ENCODE measurements around the gene SCGB3A1.

Gene SCGB3A1

DNA sequence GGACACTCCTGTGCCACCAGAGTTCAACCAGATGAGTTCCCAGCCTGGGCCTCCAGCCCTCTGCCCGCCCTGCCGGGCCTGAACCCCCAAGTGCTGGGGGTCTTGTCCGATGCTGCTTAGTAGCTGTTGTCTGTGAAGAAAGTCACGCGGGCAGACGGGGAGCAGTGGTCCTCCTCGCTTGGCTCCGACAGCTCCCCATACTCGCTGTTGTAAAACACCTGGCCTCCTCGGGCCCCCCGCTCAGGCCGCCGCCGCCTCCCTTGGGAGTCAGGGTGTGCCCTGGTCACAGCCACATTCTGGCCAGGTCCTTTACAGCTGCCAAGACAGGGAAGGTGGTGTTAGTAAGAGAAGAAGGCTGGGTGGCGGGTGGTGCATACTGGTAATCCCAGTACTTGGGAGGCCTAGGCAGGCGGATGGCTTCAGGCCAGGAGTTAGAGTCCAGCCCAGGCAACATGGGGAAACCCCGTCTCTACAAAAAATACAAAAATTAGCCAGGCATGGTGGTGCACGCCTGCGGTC, 11.8 kb upstream of the SCGB3A1 start:
- DNase-seq = no peak

DNA sequence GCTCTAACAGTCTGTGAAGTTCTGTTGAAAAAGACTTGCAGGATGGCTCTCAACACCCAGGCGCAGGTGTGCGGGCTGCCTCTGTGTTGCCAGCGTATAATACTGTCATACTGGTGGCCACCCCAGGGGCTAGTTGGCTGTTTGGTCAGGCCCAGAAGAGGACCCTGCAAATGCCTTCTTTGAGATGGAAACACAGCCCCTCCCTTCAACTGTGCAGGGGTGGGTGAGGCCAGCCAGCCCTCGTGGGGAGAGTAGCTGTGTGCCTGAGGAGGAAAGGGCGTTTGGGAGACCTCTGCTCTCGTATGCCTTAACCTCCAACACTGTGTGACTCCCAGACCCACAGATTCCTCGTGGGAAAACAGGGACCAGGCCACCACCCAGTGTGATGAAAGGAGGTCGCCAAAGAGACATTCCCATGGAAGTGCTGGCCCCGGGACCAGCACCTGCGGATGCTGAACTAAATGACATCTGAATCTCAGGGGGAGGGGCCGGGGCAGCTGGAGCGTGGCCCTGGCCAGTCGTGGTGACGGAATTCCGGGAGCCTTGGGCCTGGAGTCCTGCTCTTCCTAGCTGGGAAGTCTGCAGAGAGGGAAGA, 11.3 kb upstream of the SCGB3A1 start:
- DNase-seq = no peak

DNA sequence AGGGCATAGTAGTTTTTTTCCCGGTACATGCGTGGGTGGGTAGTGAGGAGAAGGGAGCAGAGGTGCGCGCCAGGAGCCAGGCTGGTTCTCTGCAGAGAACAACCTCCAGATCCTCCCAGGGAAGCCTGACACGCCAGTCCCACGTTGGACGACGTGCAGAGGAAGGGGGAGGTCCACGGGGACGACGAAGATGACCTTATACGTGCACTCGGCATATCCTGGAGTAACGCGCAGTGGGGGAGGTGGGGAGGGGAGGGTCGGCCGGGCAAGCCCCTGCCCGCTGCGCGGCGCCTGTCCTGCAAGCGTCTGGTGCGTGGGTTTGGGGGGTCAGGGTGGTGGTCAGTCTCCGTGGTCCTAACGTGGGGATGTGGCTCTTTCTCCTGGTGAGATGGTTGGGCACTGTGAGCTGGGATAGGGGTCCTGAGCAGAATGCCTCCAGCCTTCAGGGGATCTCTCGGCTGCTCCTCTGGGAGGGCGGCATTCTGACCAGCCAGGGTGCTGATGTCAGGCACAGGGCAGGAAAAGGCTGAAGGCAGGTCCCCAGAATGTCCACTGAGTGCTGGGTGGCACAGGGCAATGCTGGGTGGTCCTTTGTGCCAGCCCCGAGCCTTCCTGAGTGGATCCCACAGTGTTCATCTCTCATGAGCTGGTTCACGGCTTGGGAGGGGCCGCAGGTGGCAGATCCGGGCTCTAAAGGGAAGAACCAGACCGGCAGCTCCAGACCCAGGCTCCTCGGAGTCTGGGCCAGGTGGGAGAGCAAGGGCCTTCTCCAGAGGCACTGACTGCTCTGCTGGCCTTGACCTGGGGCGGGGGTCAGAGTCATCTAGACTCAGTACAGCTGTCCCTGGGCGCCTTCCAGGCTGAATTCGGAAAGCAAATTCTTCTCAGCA, 10.5 kb upstream of the SCGB3A1 start:
- DNase-seq = no peak

GRCh38 chr5:180600554-180601041, 9.3 kb upstream of the SCGB3A1 start:
- no peak for DNase-seq

DNA sequence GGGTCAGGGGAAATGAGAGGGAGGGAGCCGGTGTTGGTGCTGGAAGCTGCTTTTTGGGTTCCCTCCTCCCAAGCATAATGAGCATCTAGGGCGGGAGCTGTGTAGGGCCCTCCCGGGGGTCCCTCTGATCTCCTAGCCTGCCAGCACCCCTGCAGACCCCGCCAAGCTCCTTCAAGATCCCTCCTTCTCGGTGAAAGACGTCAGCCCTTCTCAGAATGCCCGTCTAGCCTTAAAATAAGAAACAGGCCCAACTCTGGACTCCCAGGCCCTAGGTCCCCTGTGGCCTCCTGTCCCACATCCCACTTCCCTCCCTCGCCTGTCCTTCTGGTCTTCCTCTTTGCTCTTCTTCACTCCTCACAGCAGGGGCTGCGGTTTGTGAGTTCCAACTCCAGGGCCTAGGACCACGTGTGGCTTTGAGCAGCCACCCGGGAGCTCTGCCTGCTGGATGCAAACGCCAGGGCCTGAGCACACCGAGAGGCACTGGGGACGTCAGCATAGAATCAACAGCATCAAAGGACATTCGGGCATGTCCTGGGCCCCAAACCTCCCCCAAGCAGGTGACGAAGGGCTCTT, 8.8 kb upstream of the SCGB3A1 start:
- no peak for DNase-seq

- DNase-seq = no peak
These were observed 8.3 kb upstream of the SCGB3A1 start for GRCh38 chr5:180599590-180599914.

DNA sequence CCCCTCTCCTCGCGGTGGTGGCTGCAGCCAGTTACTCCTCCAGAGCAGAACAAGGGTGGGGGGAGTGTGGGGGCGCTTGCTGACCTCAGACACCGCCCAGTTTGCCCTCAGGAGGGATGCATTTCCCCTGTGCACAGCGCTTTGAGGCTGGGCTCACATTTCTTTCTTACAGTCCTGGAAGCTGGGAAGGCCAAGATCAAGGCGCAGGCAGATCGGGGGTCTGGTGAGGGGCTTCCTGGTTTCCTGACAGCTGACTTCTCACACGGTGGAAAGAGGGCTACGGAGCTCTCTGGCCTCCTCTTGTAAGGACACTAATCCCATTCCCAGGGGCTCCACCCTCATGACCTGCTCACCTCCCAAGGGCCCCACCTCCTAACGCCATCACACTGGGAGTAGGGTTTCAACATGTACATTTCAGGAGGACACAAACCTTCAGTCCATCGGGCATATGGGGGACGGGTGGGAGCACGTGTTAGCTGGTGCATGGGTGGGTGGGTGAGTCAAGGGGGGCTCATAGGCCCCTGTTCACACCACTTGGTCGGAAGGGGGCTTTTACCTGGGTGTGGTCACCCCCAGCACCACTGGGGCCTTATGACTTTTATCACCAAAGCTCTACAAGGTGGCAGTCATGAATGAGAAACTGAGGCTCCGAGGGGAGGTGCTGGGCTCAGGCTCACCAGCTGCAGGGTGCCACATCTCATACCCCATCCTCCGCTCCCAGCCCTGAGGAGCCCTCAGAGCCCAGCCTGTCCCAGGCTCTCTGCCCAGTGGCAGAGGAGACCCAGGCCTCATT, 7.7 kb upstream of the SCGB3A1 start:
- DNase-seq = no peak

GRCh38 chr5:180598316-180598701, 7.0 kb upstream of the SCGB3A1 start:
- no peak for DNase-seq

GRCh38 chr5:180596668-180597231, 5.5 kb upstream of the SCGB3A1 start:
- DNase-seq = no peak

GRCh38 chr5:180596115-180596667, 4.9 kb upstream of the SCGB3A1 start:
- DNase-seq = no peak

DNA sequence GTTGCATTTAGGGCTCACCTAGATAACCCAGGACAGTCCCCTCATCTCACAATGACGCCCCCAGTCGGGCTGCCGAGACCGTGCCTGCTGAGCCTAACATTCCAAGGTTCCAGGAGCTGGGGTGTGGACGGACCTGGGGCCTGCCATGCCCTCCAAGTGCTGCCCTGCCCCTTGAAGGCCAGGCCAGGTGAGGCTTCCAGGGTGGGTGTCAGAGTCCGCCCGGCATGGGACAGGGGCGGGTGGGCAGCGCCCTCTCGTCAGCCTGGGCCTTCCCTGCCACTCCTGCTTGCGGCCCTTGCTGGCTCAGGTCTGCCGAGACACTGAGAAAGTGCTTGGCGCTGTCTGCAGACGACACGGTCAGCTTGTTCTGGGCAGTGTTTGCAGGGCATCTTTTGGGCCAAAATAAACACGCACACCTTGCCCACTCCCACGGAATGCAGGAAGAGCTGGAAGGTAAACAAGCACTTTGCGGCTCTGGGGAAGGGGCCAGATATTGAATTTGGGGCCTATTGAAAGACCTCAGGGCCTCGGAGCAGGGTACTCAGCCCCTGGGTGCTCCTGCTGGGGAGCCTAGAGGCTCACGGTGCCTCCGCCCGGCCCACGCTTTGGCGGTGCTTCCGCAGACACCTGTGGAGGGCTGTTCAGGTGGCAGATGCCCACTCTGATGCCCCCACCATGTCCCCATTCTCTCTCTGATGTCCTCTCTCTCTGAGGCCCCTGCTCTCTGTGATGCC, 4.2 kb upstream of the SCGB3A1 start:
- DNase-seq = no peak

DNA sequence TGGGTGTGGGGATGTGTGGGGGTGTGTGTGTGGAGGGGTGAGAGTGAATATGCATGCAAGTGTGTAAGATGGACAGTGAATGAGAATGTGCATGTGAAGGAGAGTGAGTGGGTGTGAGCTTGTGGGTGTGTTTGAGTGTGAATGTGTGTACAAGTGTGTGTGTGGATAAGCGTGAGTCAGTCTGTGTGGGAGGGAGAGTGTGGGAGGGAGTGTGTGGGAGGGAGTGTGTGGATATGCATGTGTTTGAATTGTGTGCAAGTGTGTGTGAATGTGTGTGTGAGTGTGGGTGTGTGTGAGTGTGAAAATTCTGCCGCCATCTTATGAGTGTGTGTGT, 3.7 kb upstream of the SCGB3A1 start:
- no peak for DNase-seq

DNA sequence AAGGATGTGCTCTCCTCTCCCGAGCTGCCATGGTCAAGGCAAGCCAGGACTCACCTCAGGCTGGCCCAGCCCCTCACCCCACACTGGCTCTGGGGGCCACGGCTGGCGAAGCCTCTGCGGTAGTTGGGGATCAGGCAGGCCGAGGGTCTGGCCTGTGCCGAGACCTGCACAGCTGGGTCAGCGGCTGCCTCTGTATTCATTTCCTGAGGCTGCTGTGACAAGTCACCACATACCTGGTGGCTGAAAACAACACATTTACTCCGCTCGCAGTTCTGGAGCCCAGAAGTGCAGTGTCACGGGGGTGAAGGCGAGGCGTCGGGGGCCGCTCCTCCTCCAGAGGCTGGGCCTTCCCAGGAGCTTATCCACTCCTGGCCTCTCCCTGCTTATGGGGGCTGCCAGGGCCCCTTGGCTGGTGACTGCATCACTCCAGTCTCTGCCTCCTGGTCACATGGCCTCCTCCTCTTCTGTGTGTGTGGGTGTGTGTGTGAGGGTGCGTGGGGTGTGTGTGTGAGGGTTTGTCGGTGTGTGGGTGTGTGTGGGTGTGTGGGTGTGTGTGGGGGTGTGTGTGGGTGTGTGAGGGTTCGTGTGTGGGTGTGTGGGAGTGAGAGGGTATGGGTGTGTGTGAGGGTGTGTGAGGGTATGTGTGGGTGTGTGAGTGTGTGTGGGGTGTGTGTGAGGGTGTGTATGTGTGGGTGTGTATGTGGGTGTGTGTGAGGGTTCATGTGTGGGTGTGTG, 3.2 kb upstream of the SCGB3A1 start:
- DNase-seq = no peak

- DNase-seq = no peak
These were observed 2.3 kb upstream of the SCGB3A1 start for GRCh38 chr5:180593446-180594206.

DNA sequence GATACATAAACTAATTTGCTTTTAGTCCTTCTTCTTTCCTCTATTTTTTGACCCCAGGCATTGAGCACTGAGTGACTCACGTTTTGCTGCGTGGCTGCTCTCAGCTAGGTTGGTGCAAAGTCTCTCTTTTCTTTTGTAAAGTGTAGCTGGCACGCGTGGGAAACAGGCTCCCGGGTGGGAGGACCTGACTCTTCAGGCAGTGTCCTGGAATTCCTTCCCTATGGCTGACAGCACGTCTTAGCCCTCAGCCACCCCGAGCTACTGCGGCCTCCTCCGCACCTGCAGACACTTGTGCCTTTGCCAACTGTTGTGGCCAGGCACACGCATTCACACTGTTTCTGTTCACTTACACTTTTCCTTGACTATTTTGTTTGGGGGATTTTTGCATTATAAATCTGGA, 877 bp upstream of the SCGB3A1 start:
- DNase-seq = no peak

DNA sequence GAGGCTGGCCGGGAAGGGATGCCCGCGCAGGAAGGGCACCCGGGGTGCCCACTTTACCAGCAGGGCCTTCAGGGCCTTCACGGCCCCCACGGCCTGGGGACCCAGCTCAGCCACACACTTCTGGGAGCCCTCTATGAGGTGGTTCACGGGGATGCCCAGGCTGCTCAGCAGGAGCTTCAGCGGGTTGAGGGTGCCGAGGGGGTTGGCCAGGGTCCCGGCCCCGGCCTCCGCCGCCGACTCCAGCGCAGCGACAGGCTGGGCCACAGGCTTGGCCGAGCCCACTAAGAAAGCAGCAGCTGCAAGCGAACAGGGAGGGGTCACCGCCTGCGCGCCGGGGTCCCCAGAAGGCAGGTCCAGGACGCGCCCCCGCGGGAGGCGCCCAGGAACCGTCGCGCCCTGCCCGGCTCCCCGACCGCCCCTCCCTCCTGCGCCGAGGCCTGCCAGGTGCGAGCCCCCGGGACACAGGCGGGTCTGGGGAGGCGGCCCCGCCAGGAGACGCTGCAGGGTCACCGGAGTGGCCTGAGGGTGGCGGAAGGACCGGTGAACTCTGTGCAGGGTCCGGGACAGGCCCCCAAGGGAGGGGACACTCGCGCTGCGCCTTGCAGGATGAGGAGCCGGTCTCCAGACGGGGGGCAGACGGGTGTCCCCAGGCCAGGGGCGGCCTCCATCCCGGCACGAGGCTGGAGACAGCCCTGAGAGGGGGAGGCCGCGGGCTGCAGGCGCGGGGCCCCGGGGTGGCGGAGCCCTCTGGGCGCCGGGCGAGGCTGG, 572 bp downstream of the SCGB3A1 start:
- no peak for DNase-seq

DNA sequence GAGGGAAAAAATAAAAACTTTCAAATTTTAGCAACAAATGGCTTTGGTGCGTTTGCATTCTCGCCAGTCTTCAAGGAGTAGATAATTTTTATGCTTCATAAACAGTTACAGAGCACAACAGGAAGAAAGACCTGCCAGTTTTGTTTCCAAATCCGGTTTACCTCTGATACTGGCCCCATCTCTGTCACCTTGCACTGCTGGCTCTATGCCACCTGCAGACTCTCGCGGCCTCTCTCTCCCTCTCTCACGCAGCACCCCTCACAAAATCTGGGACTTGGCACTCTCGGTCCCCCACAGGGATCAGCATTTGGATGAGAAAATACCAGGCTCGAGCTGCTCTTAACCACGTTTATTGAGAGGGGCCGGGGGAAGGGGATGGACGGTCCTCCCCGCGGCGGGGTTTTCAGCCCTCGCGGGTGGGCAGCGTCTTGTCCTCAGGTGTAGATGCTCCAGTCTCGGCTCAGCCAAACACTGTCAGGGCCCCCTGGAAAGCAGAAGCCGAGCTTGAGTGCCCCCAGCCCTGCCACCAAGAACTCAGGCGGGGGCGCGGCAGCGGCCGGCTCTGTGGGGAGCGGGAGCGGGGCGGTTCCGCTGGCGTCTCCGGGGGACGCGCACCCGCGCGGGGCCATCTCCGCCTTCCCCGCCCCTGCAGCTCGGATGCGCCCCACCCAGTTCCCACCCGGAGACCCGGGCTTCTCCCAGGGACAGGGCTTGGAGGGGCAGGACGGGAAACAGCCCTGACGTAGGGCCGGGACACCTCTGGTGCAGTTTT, 1.3 kb downstream of the SCGB3A1 start:
- no peak for DNase-seq

- DNase-seq = no peak
These were observed 4.4 kb downstream of the SCGB3A1 start for GRCh38 chr5:180586870-180587269.

GRCh38 chr5:180586204-180586603, 5.1 kb downstream of the SCGB3A1 start:
- no peak for DNase-seq

Measured in activated naive CD4-positive, alpha-beta T cell treated with anti-CD3 and anti-CD28 coated beads, Interleukin-2, amount 50 U/mL, for 16 hours (primary cell).